ENCODE measurements around the gene DNAJA4. TPM values are rescaled to one million over a fixed set of nuclear protein-coding genes. Genes with fewer than 3 reads are reported as not detected.

DNAJA4 gene
- polyA plus RNA-seq, 1 donor from 2014 or later = 0.66 TPM

DNA sequence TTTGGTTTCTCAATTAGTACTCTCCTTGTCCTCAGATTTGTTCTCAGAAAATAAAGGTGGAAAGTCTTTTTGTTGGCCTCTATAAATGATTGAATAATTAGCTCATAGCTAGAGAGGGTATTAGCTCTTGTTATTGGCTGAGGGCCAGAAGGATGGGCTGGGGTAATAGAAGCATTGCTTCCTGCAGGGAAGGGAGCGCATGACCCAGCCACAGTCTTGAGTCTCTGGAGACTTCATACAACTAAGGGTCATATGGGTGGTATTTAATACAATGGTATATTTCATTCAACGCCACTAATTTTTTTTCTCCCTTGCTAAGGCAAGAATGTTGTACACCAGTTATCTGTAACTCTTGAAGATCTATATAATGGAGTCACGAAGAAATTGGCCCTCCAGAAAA lies 8.4 kb downstream of the DNAJA4 start:
- Histone ChIP-seq H3K79me2 (replicated peaks; ENCODE audit: insufficient read depth, low read length) (no peaks in the 10 kb centered on the region), H3K27ac (ENCODE audit: low read length) (no peak overlapping the region), H3F3A (ENCODE audit: insufficient read depth, low read length, poor library complexity, severe bottlenecking) (no peaks in the 10 kb centered on the region)

DNA sequence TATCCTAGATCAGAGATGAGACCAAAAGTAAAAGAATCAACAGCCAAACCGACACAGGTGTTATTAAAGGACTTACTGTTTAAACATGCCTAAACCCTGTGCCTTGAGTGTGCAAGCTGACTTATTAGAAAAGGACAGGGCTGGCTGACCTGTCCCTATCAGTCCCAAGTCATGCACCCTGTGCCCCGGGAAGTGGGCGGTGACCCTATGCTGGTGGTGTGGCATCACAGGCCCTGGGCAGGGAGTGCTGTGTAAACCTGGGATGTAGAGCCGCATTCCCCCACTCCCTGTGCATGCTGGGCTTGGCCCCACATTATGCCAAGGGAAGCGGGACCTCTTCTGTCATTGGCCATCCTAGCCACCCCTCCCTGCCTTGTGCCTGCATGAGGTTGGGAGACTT lies 10.6 kb downstream of the DNAJA4 start:
- no peaks in the 10 kb centered on the region for H3K9me3 ChIP-seq (ENCODE audit: low read length)
- H3K79me2 ChIP-seq (replicated peaks; ENCODE audit: insufficient read depth, low read length) = no peaks in the 10 kb centered on the region
- H3K4me2 ChIP-seq (ENCODE audit: low read length) = no peak overlapping the region
- no peaks in the 10 kb centered on the region for H3F3A ChIP-seq (ENCODE audit: insufficient read depth, low read length, poor library complexity, severe bottlenecking)
- no peak for TF ChIP-seq MXI1 (conservative IDR thresholded peaks at IDR 0.05; ENCODE audit: poor library complexity, severe bottlenecking)
- TF ChIP-seq EZH2 (IDR thresholded peaks at IDR 0.05; ENCODE audit: borderline replicate concordance, insufficient read depth, low read length, poor library complexity, severe bottlenecking) = no peak
- no peak for TF ChIP-seq RAD21 (conservative IDR thresholded peaks at IDR 0.05)
- TF ChIP-seq, protein P1, sequence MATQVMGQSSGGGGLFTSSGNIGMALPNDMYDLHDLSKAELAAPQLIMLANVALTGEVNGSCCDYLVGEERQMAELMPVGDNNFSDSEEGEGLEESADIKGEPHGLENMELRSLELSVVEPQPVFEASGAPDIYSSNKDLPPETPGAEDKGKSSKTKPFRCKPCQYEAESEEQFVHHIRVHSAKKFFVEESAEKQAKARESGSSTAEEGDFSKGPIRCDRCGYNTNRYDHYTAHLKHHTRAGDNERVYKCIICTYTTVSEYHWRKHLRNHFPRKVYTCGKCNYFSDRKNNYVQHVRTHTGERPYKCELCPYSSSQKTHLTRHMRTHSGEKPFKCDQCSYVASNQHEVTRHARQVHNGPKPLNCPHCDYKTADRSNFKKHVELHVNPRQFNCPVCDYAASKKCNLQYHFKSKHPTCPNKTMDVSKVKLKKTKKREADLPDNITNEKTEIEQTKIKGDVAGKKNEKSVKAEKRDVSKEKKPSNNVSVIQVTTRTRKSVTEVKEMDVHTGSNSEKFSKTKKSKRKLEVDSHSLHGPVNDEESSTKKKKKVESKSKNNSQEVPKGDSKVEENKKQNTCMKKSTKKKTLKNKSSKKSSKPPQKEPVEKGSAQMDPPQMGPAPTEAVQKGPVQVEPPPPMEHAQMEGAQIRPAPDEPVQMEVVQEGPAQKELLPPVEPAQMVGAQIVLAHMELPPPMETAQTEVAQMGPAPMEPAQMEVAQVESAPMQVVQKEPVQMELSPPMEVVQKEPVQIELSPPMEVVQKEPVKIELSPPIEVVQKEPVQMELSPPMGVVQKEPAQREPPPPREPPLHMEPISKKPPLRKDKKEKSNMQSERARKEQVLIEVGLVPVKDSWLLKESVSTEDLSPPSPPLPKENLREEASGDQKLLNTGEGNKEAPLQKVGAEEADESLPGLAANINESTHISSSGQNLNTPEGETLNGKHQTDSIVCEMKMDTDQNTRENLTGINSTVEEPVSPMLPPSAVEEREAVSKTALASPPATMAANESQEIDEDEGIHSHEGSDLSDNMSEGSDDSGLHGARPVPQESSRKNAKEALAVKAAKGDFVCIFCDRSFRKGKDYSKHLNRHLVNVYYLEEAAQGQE (IDR thresholded peaks at IDR 0.05; ENCODE audit: borderline replicate concordance) = no peak
- TF ChIP-seq SMC3 (conservative IDR thresholded peaks at IDR 0.05; ENCODE audit: poor library complexity) = no peak
- no peak for TF ChIP-seq POLR2AphosphoS5 (IDR thresholded peaks at IDR 0.05)
- no peak for TF ChIP-seq TAF1 (IDR thresholded peaks at IDR 0.05; ENCODE audit: low read depth)
- TF ChIP-seq, protein P2, sequence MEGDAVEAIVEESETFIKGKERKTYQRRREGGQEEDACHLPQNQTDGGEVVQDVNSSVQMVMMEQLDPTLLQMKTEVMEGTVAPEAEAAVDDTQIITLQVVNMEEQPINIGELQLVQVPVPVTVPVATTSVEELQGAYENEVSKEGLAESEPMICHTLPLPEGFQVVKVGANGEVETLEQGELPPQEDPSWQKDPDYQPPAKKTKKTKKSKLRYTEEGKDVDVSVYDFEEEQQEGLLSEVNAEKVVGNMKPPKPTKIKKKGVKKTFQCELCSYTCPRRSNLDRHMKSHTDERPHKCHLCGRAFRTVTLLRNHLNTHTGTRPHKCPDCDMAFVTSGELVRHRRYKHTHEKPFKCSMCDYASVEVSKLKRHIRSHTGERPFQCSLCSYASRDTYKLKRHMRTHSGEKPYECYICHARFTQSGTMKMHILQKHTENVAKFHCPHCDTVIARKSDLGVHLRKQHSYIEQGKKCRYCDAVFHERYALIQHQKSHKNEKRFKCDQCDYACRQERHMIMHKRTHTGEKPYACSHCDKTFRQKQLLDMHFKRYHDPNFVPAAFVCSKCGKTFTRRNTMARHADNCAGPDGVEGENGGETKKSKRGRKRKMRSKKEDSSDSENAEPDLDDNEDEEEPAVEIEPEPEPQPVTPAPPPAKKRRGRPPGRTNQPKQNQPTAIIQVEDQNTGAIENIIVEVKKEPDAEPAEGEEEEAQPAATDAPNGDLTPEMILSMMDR (IDR thresholded peaks at IDR 0.05; ENCODE audit: poor library complexity, severe bottlenecking) = no peak
- no peak for TF ChIP-seq EP300 (conservative IDR thresholded peaks at IDR 0.05; ENCODE audit: poor library complexity, severe bottlenecking)
- H2AFZ ChIP-seq (ENCODE audit: low read depth, low read length) = no peak overlapping the region
- no peak overlapping the region for H3K27ac ChIP-seq (ENCODE audit: low read length)
- no peak overlapping the region for H3K4me3 ChIP-seq (ENCODE audit: low read length)
- no peak overlapping the region for H3K9ac ChIP-seq (ENCODE audit: low read length)
- H4K20me1 ChIP-seq (ENCODE audit: insufficient read depth) = no peaks in the 10 kb centered on the region
- no peaks in the 10 kb centered on the region for H3K9me2 ChIP-seq (ENCODE audit: insufficient read depth, low read length)
- no peaks in the 10 kb centered on the region for H3K27me3 ChIP-seq (ENCODE audit: insufficient read depth, low read depth, low read length)
- no peaks in the 10 kb centered on the region for H3K36me3 ChIP-seq (ENCODE audit: insufficient read depth, low read length)

More for the DNA sequence above, 8.4 kb downstream of the DNAJA4 start:
- no peak overlapping the region for H2AFZ ChIP-seq (ENCODE audit: low read depth, low read length)
- no peak overlapping the region for H3K4me3 ChIP-seq (ENCODE audit: low read length)
- H3K4me2 ChIP-seq (ENCODE audit: low read length) = no peak overlapping the region
- H3K9me2 ChIP-seq (ENCODE audit: insufficient read depth, low read length) = no peaks in the 10 kb centered on the region
- no peaks in the 10 kb centered on the region for H3K36me3 ChIP-seq (ENCODE audit: insufficient read depth, low read length)
- TF ChIP-seq, protein P2 (IDR thresholded peaks at IDR 0.05; ENCODE audit: poor library complexity, severe bottlenecking) = no peak
- no peak for TF ChIP-seq EP300 (conservative IDR thresholded peaks at IDR 0.05; ENCODE audit: poor library complexity, severe bottlenecking)
- TF ChIP-seq MXI1 (conservative IDR thresholded peaks at IDR 0.05; ENCODE audit: poor library complexity, severe bottlenecking) = no peak
- H3K9me3 ChIP-seq (ENCODE audit: low read length) = no peaks in the 10 kb centered on the region
- no peaks in the 10 kb centered on the region for H4K20me1 ChIP-seq (ENCODE audit: insufficient read depth)
- no peak overlapping the region for H3K9ac ChIP-seq (ENCODE audit: low read length)
- H3K27me3 ChIP-seq (ENCODE audit: insufficient read depth, low read depth, low read length) = no peaks in the 10 kb centered on the region

All from neural cell (in vitro differentiated cells).